Measurements from ENCODE around the gene CNPY2.

DNA sequence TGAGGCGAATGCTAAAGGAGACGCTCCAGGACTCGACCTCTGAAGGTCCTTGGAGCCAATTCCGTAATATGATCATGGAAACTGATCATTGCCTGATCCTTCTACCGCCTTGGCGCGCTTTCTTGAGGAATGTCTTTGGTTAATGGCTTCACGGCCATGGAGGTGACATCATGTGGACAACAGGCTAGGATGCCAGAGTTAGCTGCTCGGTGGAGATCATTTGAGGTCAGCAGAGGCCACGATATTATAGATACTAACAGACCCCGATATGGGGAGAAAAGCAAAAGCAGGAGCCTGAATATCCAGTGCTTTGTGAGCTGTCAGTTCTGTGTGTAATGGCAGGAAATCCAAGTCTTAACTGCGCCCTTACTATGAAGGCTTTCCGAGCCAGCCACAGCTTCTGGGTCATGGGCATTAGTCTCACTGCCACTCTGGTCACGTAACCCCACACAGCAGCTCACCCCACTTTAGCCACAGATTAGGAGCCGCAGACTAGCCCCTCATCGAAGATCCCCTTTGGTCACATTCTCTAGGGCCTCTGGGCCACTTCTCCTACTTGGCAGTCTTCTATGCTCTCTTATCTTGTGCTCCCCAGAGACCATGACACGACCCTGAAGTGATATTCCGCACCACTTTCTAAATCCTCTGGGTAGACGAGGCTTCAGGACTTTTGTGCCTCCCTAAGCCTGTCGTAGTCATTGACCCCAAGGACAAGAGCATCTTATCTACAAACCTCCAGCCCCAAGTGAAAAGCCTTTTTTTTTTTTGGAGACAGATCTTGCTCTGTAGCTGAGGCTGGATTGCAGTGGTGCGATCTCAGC lies 14.9 kb downstream of the CNPY2 start:
- TF ChIP-seq, protein P1, sequence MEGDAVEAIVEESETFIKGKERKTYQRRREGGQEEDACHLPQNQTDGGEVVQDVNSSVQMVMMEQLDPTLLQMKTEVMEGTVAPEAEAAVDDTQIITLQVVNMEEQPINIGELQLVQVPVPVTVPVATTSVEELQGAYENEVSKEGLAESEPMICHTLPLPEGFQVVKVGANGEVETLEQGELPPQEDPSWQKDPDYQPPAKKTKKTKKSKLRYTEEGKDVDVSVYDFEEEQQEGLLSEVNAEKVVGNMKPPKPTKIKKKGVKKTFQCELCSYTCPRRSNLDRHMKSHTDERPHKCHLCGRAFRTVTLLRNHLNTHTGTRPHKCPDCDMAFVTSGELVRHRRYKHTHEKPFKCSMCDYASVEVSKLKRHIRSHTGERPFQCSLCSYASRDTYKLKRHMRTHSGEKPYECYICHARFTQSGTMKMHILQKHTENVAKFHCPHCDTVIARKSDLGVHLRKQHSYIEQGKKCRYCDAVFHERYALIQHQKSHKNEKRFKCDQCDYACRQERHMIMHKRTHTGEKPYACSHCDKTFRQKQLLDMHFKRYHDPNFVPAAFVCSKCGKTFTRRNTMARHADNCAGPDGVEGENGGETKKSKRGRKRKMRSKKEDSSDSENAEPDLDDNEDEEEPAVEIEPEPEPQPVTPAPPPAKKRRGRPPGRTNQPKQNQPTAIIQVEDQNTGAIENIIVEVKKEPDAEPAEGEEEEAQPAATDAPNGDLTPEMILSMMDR (IDR thresholded peaks at IDR 0.05): no peak
- TF ChIP-seq POLR2A (IDR thresholded peaks at IDR 0.05) (no peak), POLR2AphosphoS5 (IDR thresholded peaks at IDR 0.05; ENCODE audit: insufficient read depth in 1 of 2, low read depth in 1 of 2) (no peak)
